Bronchial epithelial cell (primary cell): ENCODE data around the gene AFDN. TPM values are rescaled to one million over a fixed set of nuclear protein-coding genes. Genes with fewer than 3 reads are reported as not detected.

Source experiments
- DNase-seq: peaks from one replicate; pipeline ENCODE4 v3.0.0-alpha.2; 2010; ENCODE audit warnings: low read depth
- FAIRE-seq: peaks from 2 replicates; lab custom pipeline; 2011; peaks lifted over from hg19 to GRCh38; lab: Jason Lieb, UNC
- H3K27me3 ChIP-seq: 2 replicates; pipeline ENCODE4 v1.5.1; 2011; ENCODE audit warnings: low read length; ENCODE audit not compliant: control insufficient read depth, insufficient read depth
- H3K36me3 ChIP-seq: 2 replicates; pipeline ENCODE4 v1.5.1; 2011; ENCODE audit warnings: low read length; ENCODE audit not compliant: control insufficient read depth, insufficient read depth
- H3K4me3 ChIP-seq: 2 replicates; pipeline ENCODE4 v1.5.1; 2011; ENCODE audit warnings: mild to moderate bottlenecking, low read depth, low read length, control low read depth
- CTCF ChIP-seq: IDR thresholded peaks from 2 replicates; pipeline ENCODE4 v1.5.1; 2011; ENCODE audit warnings: mild to moderate bottlenecking, moderate library complexity, low read length, control low read depth, inconsistent platforms; ENCODE audit not compliant: insufficient read depth, severe bottlenecking
- total RNA-seq: library from RNA; depleted of rRNA; stranded (reverse); fragments of >200 nt; gene quantifications from 2 replicates; pipeline ENCODE4 v1.2.1, GENCODE V29; 2014

Gene AFDN, protein sequence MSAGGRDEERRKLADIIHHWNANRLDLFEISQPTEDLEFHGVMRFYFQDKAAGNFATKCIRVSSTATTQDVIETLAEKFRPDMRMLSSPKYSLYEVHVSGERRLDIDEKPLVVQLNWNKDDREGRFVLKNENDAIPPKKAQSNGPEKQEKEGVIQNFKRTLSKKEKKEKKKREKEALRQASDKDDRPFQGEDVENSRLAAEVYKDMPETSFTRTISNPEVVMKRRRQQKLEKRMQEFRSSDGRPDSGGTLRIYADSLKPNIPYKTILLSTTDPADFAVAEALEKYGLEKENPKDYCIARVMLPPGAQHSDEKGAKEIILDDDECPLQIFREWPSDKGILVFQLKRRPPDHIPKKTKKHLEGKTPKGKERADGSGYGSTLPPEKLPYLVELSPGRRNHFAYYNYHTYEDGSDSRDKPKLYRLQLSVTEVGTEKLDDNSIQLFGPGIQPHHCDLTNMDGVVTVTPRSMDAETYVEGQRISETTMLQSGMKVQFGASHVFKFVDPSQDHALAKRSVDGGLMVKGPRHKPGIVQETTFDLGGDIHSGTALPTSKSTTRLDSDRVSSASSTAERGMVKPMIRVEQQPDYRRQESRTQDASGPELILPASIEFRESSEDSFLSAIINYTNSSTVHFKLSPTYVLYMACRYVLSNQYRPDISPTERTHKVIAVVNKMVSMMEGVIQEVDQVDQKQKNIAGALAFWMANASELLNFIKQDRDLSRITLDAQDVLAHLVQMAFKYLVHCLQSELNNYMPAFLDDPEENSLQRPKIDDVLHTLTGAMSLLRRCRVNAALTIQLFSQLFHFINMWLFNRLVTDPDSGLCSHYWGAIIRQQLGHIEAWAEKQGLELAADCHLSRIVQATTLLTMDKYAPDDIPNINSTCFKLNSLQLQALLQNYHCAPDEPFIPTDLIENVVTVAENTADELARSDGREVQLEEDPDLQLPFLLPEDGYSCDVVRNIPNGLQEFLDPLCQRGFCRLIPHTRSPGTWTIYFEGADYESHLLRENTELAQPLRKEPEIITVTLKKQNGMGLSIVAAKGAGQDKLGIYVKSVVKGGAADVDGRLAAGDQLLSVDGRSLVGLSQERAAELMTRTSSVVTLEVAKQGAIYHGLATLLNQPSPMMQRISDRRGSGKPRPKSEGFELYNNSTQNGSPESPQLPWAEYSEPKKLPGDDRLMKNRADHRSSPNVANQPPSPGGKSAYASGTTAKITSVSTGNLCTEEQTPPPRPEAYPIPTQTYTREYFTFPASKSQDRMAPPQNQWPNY (N-terminal part only)
- 146 and 171 TPM in 2 replicates for total RNA-seq

DNA sequence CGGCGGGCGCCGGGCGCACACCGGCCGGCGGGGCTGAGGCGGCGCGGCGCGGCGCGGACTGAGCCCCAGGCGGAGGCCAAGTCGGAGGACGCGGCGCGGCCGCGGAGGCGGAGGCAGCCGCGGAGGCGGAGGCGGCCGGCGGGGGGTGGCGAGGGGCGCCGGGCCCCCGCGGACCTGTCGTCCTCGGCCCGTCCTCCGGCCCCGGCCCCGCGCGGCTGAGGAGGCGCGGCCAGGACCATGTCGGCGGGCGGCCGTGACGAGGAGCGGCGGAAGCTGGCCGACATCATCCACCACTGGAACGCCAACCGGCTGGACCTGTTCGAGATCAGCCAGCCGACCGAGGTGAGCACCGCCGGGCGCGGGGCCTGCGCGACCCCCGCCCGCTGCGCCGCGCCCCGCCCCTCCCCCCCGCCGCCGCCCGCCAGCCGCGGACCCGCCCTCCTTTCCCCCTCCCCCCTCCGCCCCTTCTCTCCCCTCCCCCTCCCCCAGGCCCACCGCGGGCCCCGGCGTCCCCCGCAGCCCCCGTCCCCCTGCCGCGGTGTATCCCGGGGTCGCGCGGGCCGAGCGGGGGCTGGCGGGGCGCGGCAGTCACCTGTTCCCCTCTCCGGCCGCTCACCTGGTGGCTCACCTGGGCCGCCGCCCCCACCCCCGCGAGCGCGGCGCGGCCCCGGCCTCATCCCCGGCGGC is at the start of gene AFDN:
Gene AFDN, plus strand, starts transcription at position 16 of the 687 bp plus-strand sequence. Its CDS starts 222 bp downstream, at position 238.
- peak within 1 kb of the TSS; percentile 98 for H3K4me3 ChIP-seq
- TF ChIP-seq CTCF = no peak
- H3K36me3 ChIP-seq = no peaks in the 10 kb centered on the region
- no peak for FAIRE-seq
- H3K27me3 ChIP-seq = no peaks in the 10 kb centered on the region
- DNase-seq = no peak

DNA sequence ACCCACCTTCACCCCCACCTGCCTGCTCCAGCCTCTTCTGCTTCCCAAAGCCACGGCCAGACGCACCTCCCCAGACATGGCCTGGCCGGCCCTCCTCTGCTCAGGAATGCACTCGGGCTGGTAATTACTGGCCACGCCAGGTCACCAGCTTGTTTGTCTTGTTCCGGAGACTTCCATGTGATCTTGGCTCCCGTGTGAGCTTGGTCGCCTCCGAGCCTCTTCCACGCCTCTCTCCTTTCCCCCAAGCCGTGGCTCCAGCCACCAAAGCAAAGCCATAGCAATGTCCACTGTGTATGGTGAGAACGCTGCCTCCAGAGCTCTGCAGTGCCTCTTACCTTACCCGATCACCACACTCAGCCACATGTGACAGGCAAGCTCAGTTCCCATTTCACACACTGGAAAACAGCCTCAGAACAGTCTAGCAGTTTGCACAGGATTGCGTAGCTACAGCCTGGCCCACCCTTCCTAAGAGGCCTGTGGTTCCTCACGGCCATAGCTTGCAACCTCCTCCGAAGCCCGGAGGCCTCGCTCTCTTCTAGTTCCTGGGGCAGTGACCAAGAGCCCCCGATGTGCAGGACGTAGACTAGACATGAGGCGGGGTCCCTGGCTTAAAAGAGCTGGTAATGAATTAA is 48.1 kb upstream of the AFDN start:
- no peak for FAIRE-seq
- no peak for DNase-seq

DNA sequence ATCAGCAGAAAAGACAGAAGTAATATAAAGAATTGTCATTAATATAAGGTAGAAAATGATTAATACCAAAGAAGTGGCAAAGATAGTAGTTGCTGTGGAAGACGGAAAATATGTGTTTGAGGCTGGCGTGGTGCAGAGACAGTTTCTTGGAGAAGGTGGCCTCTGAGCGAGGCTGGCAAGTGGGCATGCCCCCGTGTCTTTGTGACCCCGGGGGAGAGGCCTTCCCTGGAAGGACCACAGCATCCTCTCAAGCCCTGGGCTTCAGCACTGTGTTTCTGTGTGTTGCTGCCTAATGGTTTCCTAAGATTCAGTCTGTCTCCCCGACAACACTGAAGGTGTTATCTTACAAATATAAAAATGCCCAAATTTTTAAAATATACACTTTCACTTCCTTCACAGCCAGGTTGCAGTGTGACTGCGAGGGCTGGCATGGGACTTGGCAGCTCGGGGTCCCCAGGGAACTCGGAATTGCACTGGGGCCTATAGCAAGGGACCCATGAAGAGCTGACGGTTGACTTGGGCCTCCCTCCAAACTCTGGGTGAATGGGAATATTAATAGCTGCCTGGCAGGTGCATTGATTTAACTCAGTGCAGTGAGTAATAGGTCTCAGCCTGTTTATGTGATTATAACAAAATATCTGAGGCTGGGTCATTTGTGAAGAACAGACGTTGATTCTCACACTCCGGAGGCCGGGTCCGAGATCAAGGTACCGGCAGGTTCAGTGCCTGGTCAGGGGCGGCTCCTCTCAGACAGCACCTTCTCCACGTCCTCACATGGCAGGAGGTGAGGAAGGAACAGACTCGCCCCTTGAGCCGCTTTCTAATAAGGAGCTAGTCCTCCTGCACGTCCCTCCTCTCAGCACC is 47.4 kb upstream of the AFDN start:
- H3K27me3 ChIP-seq = no peaks in the 10 kb centered on the region
- H3K36me3 ChIP-seq = no peaks in the 10 kb centered on the region
- H3K4me3 ChIP-seq = no peak overlapping the region
- DNase-seq = no peak
- FAIRE-seq = no peak
- no peak for TF ChIP-seq CTCF

More for the DNA sequence above, 48.1 kb upstream of the AFDN start:
- no peak for TF ChIP-seq CTCF
- no peak overlapping the region for H3K4me3 ChIP-seq
- H3K27me3 ChIP-seq = no peaks in the 10 kb centered on the region
- no peaks in the 10 kb centered on the region for H3K36me3 ChIP-seq

DNA sequence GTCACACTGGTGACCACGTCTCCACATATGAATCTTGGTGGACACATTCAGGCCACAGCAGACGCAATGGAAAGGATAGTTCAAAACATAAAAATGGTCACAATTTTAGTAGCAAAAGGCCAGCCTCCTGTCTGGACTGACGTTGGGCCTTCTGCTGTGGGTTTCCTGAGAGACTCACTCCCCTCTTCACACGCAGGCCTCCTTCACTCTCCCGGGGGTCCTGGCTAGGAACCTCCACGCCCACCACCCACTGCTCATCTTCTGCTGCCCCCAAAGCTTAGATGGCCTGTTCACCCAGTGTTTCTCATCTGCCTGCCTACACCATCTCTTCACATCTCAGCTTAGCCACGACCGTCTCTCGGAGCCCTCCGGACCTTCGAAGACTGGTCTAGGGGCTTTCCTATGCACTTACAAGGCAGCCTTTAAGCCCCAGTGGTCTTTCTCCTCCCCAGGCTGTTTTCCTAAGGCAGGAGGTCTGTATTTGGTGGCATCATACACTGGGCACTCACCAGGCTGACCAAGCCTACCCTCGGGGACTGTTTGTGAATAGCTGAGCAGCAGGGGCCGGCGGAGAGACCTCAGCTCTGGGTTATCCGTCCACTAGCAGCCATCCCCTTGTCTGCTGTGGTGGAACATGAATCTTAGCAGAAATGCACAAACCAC is 46.6 kb upstream of the AFDN start:
- TF ChIP-seq CTCF = no peak
- Histone ChIP-seq H3K27me3 (no peaks in the 10 kb centered on the region), H3K4me3 (no peak overlapping the region), H3K36me3 (no peaks in the 10 kb centered on the region)
- DNase-seq (no peak), FAIRE-seq (no peak)
